HT-29 (cell line): ENCODE results near the gene WWOX. TPM values are rescaled to one million over a fixed set of nuclear protein-coding genes. Genes with fewer than 3 reads are reported as not detected.

Experiments
- DNase-seq: peaks from one replicate; pipeline ENCODE4 v3.0.0-alpha.2; 2015; ENCODE audit warnings: low spot score
- total RNA-seq: library from RNA; depleted of rRNA; stranded (reverse); fragments of >200 nt; shearing (Covaris generic); gene quantifications from 2 replicates; pipeline ENCODE4 v1.2.3, GENCODE V29; 2014

The WWOX gene
- total RNA-seq, 1 experiment from 2014 or later, result 27.3 TPM

DNA sequence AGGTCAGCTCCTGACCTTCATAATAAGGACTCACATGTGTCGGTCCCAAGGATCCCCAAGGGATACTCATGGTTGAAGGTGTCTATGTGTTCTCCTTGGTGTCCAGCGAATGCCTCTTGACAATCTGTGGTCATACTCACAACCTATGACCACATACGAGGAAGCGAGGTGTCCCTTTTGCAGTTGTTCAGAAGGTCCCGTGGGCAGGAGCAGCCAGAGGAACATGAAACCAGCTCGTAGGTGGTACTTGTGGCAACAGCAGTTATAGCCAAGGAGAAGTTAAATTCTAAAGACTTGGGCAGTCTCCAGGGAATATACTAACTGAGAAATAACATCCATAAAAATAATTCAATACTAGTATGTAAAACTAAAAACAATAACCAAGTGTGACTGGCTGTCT lies 685.3 kb downstream of the WWOX start:
- DNase-seq, result no peak

DNA sequence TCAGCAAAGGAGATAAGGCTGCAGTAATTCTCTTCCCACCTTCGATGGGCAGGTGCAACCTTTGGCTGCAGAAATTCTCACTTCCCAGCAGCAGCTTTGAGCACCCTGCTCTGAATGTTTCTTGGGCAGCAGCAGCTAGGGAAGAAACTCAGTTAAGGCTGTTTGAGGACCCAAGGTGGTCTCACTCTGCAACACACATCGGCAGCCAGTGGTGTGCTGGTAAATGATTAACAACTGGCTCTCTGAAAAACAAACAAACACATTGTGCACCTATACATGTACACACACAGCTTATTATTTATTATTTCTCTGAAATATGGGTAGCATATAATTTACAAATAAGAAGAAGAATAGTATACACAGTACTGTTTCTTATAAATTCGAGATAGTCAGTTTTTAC lies 685.8 kb downstream of the WWOX start:
- DNase-seq, result no peak

- no peak for DNase-seq
These were observed 687.2 kb downstream of the WWOX start for GRCh38 chr16:78786635-78787034.

DNA sequence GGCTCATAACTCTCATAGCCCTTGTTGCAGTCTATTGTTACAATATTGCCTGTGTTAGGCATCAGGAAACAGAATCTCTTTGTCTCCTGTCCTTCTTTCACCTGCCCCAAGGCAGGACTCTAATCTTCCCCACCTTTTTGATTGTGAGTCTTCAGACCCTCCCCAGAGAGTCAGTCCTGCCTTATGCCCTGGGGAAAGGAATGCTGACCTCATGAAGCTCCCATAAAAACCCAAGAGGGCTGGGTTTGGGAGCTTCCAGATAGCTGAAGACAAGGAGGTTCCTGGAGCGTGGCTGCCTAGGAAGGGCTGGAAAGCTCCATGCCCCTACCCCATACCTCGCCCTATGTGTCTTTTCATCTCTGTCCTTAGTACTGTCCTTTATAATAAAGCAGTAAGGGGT lies 688.8 kb downstream of the WWOX start:
- DNase-seq, result no peak

- no peak for DNase-seq
These were observed 689.2 kb downstream of the WWOX start for GRCh38 chr16:78788696-78789095.

DNA sequence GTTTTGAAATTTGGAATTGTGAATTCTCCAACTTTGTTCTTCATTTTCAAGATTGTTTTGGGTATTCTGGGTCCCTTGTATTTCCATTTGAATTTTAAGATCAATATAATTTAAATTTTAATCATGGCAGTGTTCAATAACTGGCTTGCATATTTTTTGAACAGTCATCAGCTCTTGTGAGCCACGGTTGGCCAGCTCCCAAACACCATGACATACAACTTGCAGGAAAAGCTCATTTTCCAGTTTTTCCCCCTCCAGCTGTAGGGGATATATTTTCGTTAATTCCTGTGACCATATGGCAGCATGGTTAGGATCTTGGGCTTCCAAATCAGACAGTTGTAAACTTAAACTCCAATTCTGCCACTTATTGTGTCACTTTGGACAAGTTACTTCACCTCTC lies 690.1 kb downstream of the WWOX start:
- DNase-seq, result no peak

GRCh38 chr16:78791011-78791410 lies 691.6 kb downstream of the WWOX start:
- no peak for DNase-seq

GRCh38 chr16:78791926-78792325 lies 692.5 kb downstream of the WWOX start:
- DNase-seq, result no peak

GRCh38 chr16:78792952-78793351 lies 693.5 kb downstream of the WWOX start:
- no peak for DNase-seq

- no peak for DNase-seq
These were observed 695.3 kb downstream of the WWOX start for GRCh38 chr16:78794581-78795250.

GRCh38 chr16:78795433-78795832 lies 696.0 kb downstream of the WWOX start:
- DNase-seq, result no peak

- peak; percentile 52 for DNase-seq
These were observed 696.9 kb downstream of the WWOX start for GRCh38 chr16:78796221-78796866.

DNA sequence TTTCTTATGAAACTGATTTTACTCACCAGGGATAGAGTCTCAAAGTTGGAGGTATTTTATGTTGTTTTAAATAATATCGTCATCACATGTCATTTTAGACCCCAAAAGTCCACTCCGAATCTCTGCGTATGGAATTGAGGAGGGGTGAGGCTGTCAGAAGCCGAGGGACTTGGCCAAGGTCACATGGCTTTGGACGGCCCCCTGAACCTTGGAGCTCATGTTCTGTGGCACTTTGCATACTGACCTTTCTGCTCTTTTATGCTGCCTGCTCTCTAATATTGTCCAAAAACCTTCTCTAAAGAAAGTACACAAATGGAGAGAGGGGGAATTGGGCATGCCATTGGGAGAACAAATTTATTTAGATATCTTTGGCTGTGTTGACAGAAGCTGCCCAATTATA lies 700.0 kb downstream of the WWOX start:
- no peak for DNase-seq

- DNase-seq, result no peak
These were observed 701.1 kb downstream of the WWOX start for GRCh38 chr16:78800523-78800922.

- DNase-seq, result no peak
These were observed 704.7 kb downstream of the WWOX start for GRCh38 chr16:78804058-78804735.

- DNase-seq, result no peak
These were observed 706.1 kb downstream of the WWOX start for GRCh38 chr16:78805556-78805955.

GRCh38 chr16:78811247-78811646 lies 711.8 kb downstream of the WWOX start:
- no peak for DNase-seq

- DNase-seq, result no peak
These were observed 713.1 kb downstream of the WWOX start for GRCh38 chr16:78812582-78812981.

DNA sequence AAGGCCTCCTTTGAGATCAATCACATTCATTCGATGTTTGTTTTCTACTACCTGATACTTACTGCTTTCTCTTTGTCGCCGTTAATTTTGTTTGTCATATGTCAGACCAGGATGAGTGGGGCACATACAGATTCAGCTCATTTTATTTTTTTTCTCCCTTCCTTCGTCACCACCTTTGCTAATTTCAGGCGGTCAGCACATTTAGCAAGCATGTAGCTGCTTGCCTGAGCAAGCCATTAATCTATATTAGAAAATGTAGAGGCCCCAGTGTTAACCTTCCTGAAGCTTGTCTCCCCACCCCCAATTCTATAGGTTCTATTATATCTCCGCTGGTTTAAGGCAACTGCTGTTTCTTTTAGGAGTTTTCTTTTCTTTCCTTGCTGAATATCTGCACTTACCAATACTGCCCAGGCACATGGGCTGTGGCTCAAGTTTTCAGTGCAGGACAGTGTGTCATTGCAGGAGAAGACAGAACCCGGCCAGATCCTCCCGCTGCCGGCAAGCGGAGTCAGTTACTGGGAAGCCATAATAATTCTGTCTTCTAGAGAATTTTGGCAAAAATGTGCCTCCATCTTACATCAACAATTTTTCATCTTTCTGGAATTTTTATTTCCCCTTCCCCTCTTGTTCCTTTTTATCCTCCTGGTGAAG lies 714.3 kb downstream of the WWOX start:
- no peak for DNase-seq

GRCh38 chr16:78815713-78816112 lies 716.3 kb downstream of the WWOX start:
- DNase-seq, result no peak

- DNase-seq, result no peak
These were observed 717.2 kb downstream of the WWOX start for GRCh38 chr16:78816499-78817195.

DNA sequence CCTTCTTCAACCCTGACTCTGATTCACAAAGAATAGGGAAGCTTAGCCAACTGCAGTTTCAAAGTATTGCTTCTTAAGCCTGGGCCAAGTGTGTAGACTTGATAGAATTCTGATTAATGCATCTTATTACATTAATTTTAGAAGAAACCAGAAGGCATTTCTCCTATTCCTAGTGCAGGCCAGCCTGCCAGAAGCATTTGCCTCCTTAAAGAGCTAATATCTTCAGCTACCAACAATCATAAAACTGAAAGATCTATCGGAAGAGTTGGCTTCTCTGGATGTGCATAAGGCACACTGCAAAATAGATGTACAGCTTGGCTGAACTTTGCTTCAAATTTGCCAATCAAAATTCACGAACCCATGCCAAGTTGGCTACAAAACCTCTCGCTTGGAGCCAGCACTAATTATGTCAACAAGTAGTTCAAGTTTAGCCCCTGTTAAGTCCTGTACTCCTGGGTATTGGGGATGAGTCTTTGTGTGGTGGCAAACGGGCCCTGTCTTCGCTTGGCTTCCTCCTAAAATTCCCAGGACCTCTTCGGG lies 717.8 kb downstream of the WWOX start:
- DNase-seq, result no peak
